Ascending aorta (tissue), 2 donors: ENCODE data around the gene CCNL2. TPM values are rescaled to one million over a fixed set of nuclear protein-coding genes. Genes with fewer than 3 reads are reported as not detected.

ENCODE experiments used
- DNase-seq, 2 donors: peaks; one replicate each; pipeline ENCODE4 v3.0.0-alpha.2; 2019; ENCODE audit warnings: low spot score in 2 of 2
- H3K27ac ChIP-seq, 2 donors: fragments of 200-600 bp; sonication (generic); one replicate each; pipeline ENCODE4 v1.5.1; 2016 to 2017; ENCODE audit warnings: mild to moderate bottlenecking in 1 of 2
- H3K27me3 ChIP-seq: fragments of 200-600 bp; sonication (generic); one replicate; pipeline ENCODE4 v1.5.1; 2017
- H3K36me3 ChIP-seq, 2 donors: fragments of 200-600 bp; sonication (generic); one replicate each; pipeline ENCODE4 v1.5.1; 2016
- H3K4me1 ChIP-seq, 2 donors: fragments of 200-600 bp; sonication (generic); one replicate each; pipeline ENCODE4 v1.5.1; 2016 to 2017; ENCODE audit warnings: mild to moderate bottlenecking in 1 of 2
- H3K4me3 ChIP-seq, 2 donors: fragments of 200-600 bp; sonication (generic); one replicate each; pipeline ENCODE4 v1.5.1; 2016 to 2017; ENCODE audit warnings: mild to moderate bottlenecking in 1 of 2
- H3K9me3 ChIP-seq, 2 donors: fragments of 200-600 bp; sonication (generic); one replicate each; pipeline ENCODE4 v1.5.1; 2016
- intact Hi-C: fragments of 100-400 bp; cut with DNase I; formaldehyde crosslinking; loops from one replicate; pipeline ENCODE4 v1.15.1; 2023
- total RNA-seq: library from RNA; depleted of rRNA; stranded (reverse); fragments of >200 nt; gene quantifications from one replicate; pipeline ENCODE4 v1.1.0, GENCODE V29; 2016
- TF ChIP-seq, protein P1 (sequence below), 3 experiments: fragments of 200-600 bp in 2 of 3; fragments of 450-650 bp in 1 of 3; sonication (generic) in 2 of 3; IDR thresholded peaks; one replicate each; pipeline ENCODE4 v1.5.1; 2016 to 2019; ENCODE audit warnings: antibody characterized with exemption in 3 of 3, mild to moderate bottlenecking in 1 of 3, moderate library complexity in 1 of 3

Gene CCNL2
- total RNA-seq, 1 donor from 2014 or later = 150 TPM

DNA sequence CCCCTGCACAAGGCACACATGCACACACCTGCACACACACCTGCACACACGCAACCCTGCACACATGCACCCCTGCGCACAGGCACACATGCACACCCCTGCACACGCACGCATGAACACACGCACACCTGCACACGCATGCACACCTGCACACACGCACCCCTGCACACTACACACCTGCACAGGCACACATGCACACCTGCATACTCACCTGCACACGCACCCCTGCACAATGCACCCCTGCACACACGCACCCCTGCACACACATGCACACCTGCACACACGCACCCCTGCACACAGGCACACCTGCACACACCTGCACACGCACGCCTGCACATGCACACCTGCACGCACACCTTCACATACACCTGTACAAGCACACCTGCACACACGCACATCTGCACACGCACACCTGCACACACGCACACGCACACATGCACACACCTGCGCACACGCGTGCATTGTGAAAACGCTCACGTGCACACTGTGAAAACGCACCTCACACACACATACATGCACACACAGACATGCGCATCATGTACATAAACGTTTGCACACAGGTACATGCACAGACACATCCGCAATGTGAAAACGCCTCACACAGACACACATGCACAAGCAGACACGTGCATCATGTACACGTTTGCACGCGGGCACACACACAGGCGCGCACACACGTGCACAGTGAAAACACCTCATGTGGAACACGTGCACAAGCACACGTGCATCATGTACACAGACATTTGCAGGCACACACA, 58.2 kb downstream of the CCNL2 start:
- intact Hi-C loops = no loop called here
- no peaks in the 10 kb centered on the region for H3K27me3 ChIP-seq
- H3K27ac ChIP-seq = no peak overlapping the region
- peaks cover 47 to 55% of the 10 kb centered on the region in 2 donors for H3K36me3 ChIP-seq
- no peak for DNase-seq
- no peak overlapping the region for H3K4me3 ChIP-seq
- peaks cover 0 to 5% of the 10 kb centered on the region in 2 donors for H3K4me1 ChIP-seq
- no peaks in the 10 kb centered on the region for H3K9me3 ChIP-seq
- TF ChIP-seq, protein P1, sequence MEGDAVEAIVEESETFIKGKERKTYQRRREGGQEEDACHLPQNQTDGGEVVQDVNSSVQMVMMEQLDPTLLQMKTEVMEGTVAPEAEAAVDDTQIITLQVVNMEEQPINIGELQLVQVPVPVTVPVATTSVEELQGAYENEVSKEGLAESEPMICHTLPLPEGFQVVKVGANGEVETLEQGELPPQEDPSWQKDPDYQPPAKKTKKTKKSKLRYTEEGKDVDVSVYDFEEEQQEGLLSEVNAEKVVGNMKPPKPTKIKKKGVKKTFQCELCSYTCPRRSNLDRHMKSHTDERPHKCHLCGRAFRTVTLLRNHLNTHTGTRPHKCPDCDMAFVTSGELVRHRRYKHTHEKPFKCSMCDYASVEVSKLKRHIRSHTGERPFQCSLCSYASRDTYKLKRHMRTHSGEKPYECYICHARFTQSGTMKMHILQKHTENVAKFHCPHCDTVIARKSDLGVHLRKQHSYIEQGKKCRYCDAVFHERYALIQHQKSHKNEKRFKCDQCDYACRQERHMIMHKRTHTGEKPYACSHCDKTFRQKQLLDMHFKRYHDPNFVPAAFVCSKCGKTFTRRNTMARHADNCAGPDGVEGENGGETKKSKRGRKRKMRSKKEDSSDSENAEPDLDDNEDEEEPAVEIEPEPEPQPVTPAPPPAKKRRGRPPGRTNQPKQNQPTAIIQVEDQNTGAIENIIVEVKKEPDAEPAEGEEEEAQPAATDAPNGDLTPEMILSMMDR (IDR thresholded peaks at IDR 0.05) = no peak

DNA sequence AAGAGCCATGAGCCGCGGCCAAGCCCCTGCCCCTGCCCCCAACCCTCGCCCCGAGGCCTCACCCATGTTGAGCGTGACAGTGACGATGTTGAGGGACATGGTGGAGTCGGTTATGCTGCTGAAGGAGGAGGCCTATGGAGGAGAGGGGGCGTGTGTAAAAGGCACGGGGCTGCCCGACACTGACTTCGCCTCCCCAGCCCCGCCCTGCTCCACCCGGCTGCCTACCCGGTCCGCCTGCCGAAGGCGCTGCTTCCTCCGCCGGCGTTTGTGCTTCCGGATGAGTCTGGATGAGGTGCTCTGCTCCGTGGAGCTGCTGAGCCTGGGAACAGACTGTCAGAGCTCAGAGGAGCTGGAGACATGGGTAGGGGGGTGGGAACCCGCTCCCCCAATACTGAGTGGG, 59.0 kb downstream of the CCNL2 start:
- no peaks in the 10 kb centered on the region for H3K9me3 ChIP-seq
- H3K36me3 ChIP-seq = peaks cover 51 to 60% of the 10 kb centered on the region in 2 donors
- TF ChIP-seq, protein P1 (IDR thresholded peaks at IDR 0.05) = no peak
- no peak overlapping the region for H3K4me3 ChIP-seq
- no peaks in the 10 kb centered on the region for H3K27me3 ChIP-seq
- intact Hi-C loops = no loop called here
- H3K4me1 ChIP-seq = no peaks in the 10 kb centered on the region
- H3K27ac ChIP-seq = no peak overlapping the region
- no peak for DNase-seq

DNA sequence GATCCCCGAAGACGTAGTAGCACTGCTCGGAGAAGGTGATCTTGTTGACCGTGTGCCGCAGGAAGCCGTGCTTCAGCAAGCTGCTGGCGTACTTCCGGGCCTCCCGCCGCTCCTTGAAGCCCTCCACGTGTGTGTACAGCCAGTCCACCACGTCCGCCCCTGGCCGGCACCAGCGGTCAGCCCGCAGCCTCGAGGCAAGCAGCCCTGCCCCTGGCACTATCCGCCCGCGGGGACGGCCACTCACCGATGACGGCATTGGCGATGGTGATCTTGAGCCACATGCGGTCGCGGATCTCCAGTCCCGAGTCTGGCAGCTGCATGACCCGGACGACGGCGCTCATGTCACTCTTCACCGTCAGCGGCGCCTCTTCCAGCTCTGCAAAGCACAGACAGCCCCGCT, 60.9 kb downstream of the CCNL2 start:
- Histone ChIP-seq H3K36me3 (peaks cover 51 to 60% of the 10 kb centered on the region in 2 donors), H3K9me3 (no peaks in the 10 kb centered on the region), H3K27ac (no peak overlapping the region), H3K27me3 (no peaks in the 10 kb centered on the region), H3K4me1 (no peaks in the 10 kb centered on the region), H3K4me3 (no peak overlapping the region)
- intact Hi-C loops = no loop called here
- TF ChIP-seq, protein P1 (IDR thresholded peaks at IDR 0.05) = no peak
- DNase-seq = no peak

DNA sequence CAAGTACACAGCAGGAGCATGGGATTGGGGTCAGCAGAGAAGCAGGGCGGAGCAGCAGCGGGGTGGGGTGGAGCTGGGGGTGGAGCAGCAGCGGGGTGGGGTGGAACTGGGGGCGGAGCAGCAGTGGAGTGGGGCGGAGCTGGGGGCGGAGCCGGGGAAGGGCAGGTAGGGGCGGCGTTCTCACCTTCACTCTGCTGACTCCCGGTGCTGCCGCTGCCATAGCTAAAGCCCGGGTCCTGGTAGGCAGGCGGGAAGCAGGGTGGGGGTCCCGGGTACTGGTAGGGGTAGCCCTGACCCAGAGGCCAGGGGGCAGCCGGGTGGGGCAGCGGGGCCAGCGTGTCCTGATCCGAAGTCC, 61.4 kb downstream of the CCNL2 start:
- H3K9me3 ChIP-seq = no peaks in the 10 kb centered on the region
- no peak overlapping the region for H3K27ac ChIP-seq
- no peak for DNase-seq
- peaks cover 51 to 60% of the 10 kb centered on the region in 2 donors for H3K36me3 ChIP-seq
- TF ChIP-seq, protein P1 (IDR thresholded peaks at IDR 0.05) = no peak
- no peaks in the 10 kb centered on the region for H3K27me3 ChIP-seq
- H3K4me1 ChIP-seq = no peaks in the 10 kb centered on the region
- intact Hi-C loops = no loop called here
- no peak overlapping the region for H3K4me3 ChIP-seq

DNA sequence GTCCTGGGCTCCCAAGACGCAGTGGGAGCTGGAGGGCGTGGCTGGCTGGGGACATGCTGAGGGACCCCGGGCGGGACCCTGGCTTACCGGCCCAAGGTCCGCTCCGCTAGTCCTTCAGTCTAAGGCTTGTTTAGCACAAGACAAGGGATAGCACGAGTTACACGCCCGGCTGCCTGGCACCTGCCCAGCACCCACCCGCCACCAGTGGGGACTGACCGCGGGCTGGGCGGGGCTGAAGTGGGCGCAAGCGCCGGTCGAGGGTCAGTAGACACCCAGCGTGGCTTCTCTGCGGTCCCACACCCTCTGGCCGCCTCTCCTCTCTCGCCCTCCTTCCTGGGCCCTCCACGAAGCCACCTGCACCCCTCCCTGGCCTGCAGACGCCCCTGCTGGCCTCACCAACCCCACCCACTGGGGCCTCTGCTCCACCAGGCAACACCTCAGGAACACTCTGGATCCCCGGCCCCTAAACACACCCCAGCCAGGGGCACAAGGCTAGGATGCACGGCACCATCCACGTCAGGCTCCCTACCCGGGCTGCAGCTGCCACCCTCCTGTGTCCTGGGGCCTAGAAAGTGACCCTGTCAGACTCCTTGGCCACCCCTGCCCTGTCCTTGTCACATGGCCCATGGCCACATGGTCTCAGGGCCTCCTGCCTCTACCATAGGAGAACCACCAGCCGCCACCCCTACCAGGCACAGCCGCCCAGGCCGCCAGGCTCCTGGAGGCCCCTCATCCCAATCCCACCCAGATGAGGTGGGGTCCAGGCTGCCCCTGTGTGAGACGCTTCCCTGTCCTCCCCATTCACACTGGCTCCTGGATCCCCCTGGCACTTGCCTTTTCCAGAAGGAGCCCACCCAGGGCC, 62.0 kb downstream of the CCNL2 start:
- no peak overlapping the region for H3K4me3 ChIP-seq
- no peak for DNase-seq
- no peaks in the 10 kb centered on the region for H3K9me3 ChIP-seq
- peaks cover 49 to 60% of the 10 kb centered on the region in 2 donors for H3K36me3 ChIP-seq
- intact Hi-C loops = no loop called here
- H3K4me1 ChIP-seq = no peaks in the 10 kb centered on the region
- H3K27ac ChIP-seq = no peak overlapping the region
- TF ChIP-seq, protein P1 (IDR thresholded peaks at IDR 0.05) = no peak
- no peaks in the 10 kb centered on the region for H3K27me3 ChIP-seq
